Measurements from ENCODE around the gene POLE. TPM values are rescaled to one million over a fixed set of nuclear protein-coding genes. Genes with fewer than 3 reads are reported as not detected.

POLE gene
- total and polyA plus RNA-seq, 2 of the 4 experiments (the other 2 are of a cell fraction) = 17.2 to 20.7 TPM

DNA sequence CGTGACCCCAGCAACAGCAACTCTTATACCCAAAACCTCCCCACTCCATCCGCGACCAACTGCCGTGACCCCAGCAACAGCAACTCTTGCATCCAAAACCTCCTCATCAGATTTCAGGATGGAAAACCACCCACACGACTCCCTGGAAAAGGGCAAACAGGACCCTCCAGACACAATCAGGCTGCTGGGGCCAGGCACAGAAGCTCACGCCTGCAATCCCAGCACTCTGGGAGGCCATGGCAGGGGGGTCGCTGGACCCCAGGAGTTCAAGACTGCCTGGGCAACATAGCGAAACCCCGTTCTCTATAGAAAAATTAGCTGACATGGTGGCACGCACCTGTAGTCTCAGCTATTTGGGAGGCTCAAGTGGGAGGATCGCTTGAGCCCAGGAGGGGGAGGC is 43.2 kb upstream of the POLE start:
- no TSS peak for BruUV-seq (replicated peaks)
- H2AK5ac ChIP-seq (ENCODE audit: low read depth, low read length) = no peak overlapping the region
- H4K8ac ChIP-seq (ENCODE audit: low read depth in 2 of 2, low read length in 2 of 2) = no peak overlapping the region
- no peak overlapping the region for H3K56ac ChIP-seq (ENCODE audit: extremely low read depth, insufficient read depth, low read length)
- ChIA-PET CTCF (no interaction called here), POLR2A (ENCODE audit: unreplicated experiment) (no interaction called here)
- no peak overlapping the region for H4K5ac ChIP-seq (ENCODE audit: low read depth, low read length)
- H2AFZ ChIP-seq (replicated peaks; ENCODE audit: low read length, poor library complexity) = no peak overlapping the region
- no peak overlapping the region for H2BK20ac ChIP-seq (ENCODE audit: low read depth, low read length)
- no peak overlapping the region for H3K9ac ChIP-seq (ENCODE audit: low read depth, low read length)
- no peak overlapping the region for H3K4me3 ChIP-seq (ENCODE audit: insufficient read depth, low read depth, low read length)
- intact Hi-C loops (cut with micrococcal nuclease) = no loop called here
- no peak overlapping the region for H2BK15ac ChIP-seq (ENCODE audit: low read depth, low read length)
- H3K4me2 ChIP-seq (ENCODE audit: low read depth, low read length) = no peak overlapping the region
- no peak overlapping the region for H3K27ac ChIP-seq (ENCODE audit: insufficient read depth, low read length)
- H3K18ac ChIP-seq (ENCODE audit: low read depth, low read length) = no peak overlapping the region
- H4K20me1 ChIP-seq (ENCODE audit: insufficient read depth, low read length) = peaks cover 11% of the 10 kb centered on the region
- no peaks in the 10 kb centered on the region for H3K4me1 ChIP-seq (ENCODE audit: control insufficient read depth, insufficient read depth, low read length)
- no peak overlapping the region for H2BK5ac ChIP-seq (ENCODE audit: low read depth, low read length, poor library complexity, severe bottlenecking)
- H4K91ac ChIP-seq (ENCODE audit: insufficient read depth, low read depth, low read length) = no peak overlapping the region
- ATAC-seq (ENCODE audit: low read depth) (no peak), DNase-seq (no peak)
- H3K27me3 ChIP-seq (ENCODE audit: control insufficient read depth, insufficient read depth, low read length) = no peaks in the 10 kb centered on the region
- no peak overlapping the region for H3K14ac ChIP-seq (replicated peaks; ENCODE audit: low read depth, low read length)
- H3K79me1 ChIP-seq (ENCODE audit: low read depth in 1 of 2, low read length in 2 of 2) = peaks cover 20 to 26% of the 10 kb centered on the region in 2 experiments
- in situ Hi-C loops (cut with MboI; ENCODE audit: low sequenced_read_pairs) = no loop called here
- peaks cover 75% of the 10 kb centered on the region for H3K36me3 ChIP-seq (ENCODE audit: control insufficient read depth, insufficient read depth, low read length)
- H2BK120ac ChIP-seq (ENCODE audit: low read depth, low read length) = no peak overlapping the region
- no peak overlapping the region for H3K23ac ChIP-seq (ENCODE audit: low read depth, low read length)
- H2AK9ac ChIP-seq (replicated peaks; ENCODE audit: low read depth, low read length, poor library complexity) = no peak overlapping the region
- dilution Hi-C loops (cut with HindIII; ENCODE audit: low sequenced_read_pairs, unreplicated experiment) = no loop called here
- H3K9me3 ChIP-seq (ENCODE audit: control insufficient read depth, insufficient read depth, low read length) = no peaks in the 10 kb centered on the region
- TF ChIP-seq RFX5 (IDR thresholded peaks at IDR 0.05; ENCODE audit: low read depth, low read length) (no peak), MXI1 (IDR thresholded peaks at IDR 0.05; ENCODE audit: borderline replicate concordance, low read depth, low read length) (no peak)
- TF ChIP-seq, protein P1, sequence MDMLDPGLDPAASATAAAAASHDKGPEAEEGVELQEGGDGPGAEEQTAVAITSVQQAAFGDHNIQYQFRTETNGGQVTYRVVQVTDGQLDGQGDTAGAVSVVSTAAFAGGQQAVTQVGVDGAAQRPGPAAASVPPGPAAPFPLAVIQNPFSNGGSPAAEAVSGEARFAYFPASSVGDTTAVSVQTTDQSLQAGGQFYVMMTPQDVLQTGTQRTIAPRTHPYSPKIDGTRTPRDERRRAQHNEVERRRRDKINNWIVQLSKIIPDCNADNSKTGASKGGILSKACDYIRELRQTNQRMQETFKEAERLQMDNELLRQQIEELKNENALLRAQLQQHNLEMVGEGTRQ (IDR thresholded peaks at IDR 0.05; ENCODE audit: low read depth, low read length) = no peak
- TF ChIP-seq, protein P2, sequence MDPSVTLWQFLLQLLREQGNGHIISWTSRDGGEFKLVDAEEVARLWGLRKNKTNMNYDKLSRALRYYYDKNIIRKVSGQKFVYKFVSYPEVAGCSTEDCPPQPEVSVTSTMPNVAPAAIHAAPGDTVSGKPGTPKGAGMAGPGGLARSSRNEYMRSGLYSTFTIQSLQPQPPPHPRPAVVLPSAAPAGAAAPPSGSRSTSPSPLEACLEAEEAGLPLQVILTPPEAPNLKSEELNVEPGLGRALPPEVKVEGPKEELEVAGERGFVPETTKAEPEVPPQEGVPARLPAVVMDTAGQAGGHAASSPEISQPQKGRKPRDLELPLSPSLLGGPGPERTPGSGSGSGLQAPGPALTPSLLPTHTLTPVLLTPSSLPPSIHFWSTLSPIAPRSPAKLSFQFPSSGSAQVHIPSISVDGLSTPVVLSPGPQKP (IDR thresholded peaks at IDR 0.05; ENCODE audit: borderline replicate concordance, low read depth, low read length) = no peak
- H3K4ac ChIP-seq (ENCODE audit: low read depth, low read length) = no peak overlapping the region
- WGBS, 2 experiments (ENCODE audit: extremely low coverage in 2 of 2, insufficient read length in 1 of 2) = 80% methylated on average over 1 of the region's 11 CpGs; no CpG with 5 or more reads in 1 of the 2 experiments
- H3K9me1 ChIP-seq (ENCODE audit: insufficient read depth, low read length) = no peaks in the 10 kb centered on the region

Data from IMR-90 (cell line).